Subcutaneous abdominal adipose tissue (tissue), 5 donors: ENCODE data around the gene UQCRH.
A peak's percentile ranks its signal among the peaks of the same experiment; 100 is the strongest.

Experiments used
- H3K27ac ChIP-seq: one replicate; pipeline ENCODE4 v1.7.0; 2013; ENCODE audit warnings: low read depth, mild to moderate bottlenecking, inconsistent platforms, low read length, moderate library complexity
- H3K27me3 ChIP-seq, 5 donors: one replicate each; pipeline ENCODE4 v1.7.0; 2013; ENCODE audit warnings: low read length in 5 of 5, inconsistent platforms in 1 of 5; ENCODE audit not compliant: control insufficient read depth in 5 of 5, insufficient read depth in 4 of 5
- H3K36me3 ChIP-seq, 5 donors: one replicate each; pipeline ENCODE4 v1.7.0; 2013; ENCODE audit warnings: low read length in 5 of 5; ENCODE audit not compliant: control insufficient read depth in 5 of 5, insufficient read depth in 5 of 5
- H3K4me1 ChIP-seq, 5 donors: one replicate each; pipeline ENCODE4 v1.7.0; 2013; ENCODE audit warnings: low read length in 5 of 5, mild to moderate bottlenecking in 3 of 5, moderate library complexity in 1 of 5; ENCODE audit not compliant: control insufficient read depth in 5 of 5, insufficient read depth in 5 of 5
- H3K4me3 ChIP-seq, 5 donors: one replicate each; pipeline ENCODE4 v1.7.0; 2013; ENCODE audit warnings: low read length in 5 of 5, low read depth in 1 of 5
- H3K9ac ChIP-seq, 5 donors: one replicate each; pipeline ENCODE4 v1.7.0; 2013; ENCODE audit warnings: low read length in 5 of 5, mild to moderate bottlenecking in 4 of 5, moderate library complexity in 3 of 5
- H3K9me3 ChIP-seq, 5 donors: one replicate each; pipeline ENCODE4 v1.7.0; 2013; ENCODE audit warnings: low read length in 5 of 5; ENCODE audit not compliant: control insufficient read depth in 5 of 5
- donor health status: healthy.
- donor health status: healthy.
- donor health status: healthy.
- donor health status: healthy.
- donor health status: healthy.

UQCRH gene

DNA sequence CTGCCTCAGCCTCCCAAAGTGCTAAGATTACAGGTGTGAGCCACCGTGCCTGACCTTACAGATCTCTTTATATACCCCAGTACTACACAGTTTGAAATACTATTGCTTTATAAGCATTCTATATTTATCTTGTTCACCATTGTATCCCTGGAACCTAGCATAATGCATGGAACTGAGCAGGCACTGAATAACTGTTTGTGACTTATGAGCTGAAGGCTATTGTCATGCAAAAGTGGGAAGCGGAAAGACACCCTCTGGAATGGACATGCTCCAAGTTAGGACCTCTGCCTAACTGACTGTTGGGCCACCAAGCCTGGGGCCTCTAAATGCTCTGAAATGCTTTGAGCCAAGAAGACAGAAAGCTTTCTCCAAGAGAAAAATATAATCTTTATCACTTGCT is 8.2 kb upstream of the UQCRH start:
- Histone ChIP-seq H3K4me3 (no peak overlapping the region), H3K4me1 (peaks cover 0 to 16% (median 8%) of the 10 kb centered on the region in 5 donors), H3K27me3 (no peaks in the 10 kb centered on the region), H3K27ac (no peak overlapping the region), H3K9ac (no peak overlapping the region), H3K36me3 (peaks cover 21 to 58% (median 35%) of the 10 kb centered on the region in 5 donors), H3K9me3 (no peaks in the 10 kb centered on the region)

DNA sequence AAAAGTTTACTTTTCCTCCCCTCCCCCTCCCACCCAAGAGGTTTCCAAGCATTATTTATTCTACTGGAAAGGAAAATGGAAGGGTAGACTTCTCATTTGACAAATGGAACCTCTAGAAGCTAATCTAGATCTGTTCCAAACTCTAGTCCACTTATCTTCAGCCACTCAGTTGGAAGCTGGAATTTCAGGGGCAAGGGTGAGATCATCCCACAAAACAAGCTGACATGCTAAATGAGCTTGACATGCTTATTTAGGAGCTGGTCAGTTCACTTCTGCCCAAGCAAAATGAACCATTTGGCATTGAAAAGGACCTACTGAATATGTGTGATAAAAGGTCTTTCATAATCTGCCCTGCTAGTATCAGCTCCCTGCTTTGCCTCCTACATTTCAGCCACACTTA is 5.1 kb upstream of the UQCRH start:
- Histone ChIP-seq H3K4me1 (peaks cover 4 to 33% (median 27%) of the 10 kb centered on the region in 5 donors), H3K27ac (peak overlapping the region; percentile 7), H3K27me3 (no peaks in the 10 kb centered on the region), H3K36me3 (peaks cover 16 to 45% (median 31%) of the 10 kb centered on the region in 5 donors), H3K9me3 (no peaks in the 10 kb centered on the region), H3K9ac (peak overlapping the region in 2 of 5 donors; percentile 0 to 16), H3K4me3 (no peak overlapping the region)

DNA sequence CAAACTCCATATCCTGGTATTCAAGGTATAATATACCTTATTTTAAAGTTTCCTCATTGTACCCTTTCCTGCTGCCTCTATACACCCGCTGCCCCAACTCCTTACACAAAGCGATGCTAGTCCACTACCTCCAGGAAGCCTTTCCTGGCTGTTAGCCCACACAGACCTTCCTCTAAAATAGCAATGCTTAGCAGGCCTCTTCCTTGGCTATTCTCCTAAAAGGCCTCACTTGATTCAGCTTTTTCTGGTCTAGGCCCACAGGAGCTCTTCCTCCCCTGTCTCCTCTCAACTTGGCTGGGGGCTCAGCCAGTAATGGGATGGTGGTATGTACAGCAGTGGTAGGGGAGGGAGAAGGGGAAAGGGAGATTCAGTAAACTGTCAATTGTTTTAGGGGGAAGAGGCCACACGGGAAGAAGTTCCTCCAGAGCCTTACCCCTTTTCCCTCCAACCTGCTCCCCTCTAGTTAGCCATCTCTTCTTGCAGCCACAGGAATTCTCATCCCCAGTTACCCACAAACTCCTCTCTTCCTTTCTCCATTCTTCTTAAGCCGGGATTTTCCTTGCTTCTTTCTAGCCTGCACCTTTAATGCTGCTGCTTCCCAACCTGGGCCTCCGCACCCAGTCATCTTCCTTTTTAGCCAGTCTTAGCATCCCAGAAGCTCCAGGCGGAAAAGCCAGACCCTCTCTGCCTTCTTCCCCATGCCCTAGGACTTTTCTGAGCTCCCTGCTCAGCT is 2.7 kb upstream of the UQCRH start:
- peak overlapping the region; percentile 79 to 94 (median 85) for H3K4me3 ChIP-seq
- H3K27ac ChIP-seq, result peak overlapping the region; percentile 98
- H3K36me3 ChIP-seq, result peaks cover 16 to 21% (median 19%) of the 10 kb centered on the region in 5 donors
- peak overlapping the region; percentile 98 to 100 (median 100) for H3K9ac ChIP-seq
- no peaks in the 10 kb centered on the region for H3K9me3 ChIP-seq
- no peaks in the 10 kb centered on the region for H3K27me3 ChIP-seq
- peaks cover 6 to 50% (median 41%) of the 10 kb centered on the region in 5 donors for H3K4me1 ChIP-seq

DNA sequence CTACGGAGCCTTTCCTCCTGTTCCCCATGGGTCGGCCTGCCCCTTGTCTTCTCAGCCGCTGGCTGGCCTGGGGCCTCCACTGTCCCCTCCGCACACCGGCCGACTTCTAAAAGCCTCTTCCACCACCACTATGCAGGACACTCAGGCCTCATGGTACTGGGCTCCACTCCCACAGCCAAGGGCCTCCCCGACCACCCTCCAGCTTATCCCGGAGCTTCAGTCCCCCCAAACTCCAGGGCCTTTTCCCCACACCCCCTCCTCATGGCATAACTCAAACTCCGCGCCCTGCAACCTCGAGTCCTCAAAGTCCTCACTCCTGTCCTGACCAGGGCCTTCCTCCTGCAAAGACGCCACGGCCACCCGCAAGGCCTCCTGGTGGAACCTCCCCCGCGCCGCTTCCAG is 2.1 kb upstream of the UQCRH start:
- Histone ChIP-seq H3K4me3 (peak overlapping the region; percentile 79 to 94 (median 85)), H3K36me3 (peaks cover 15 to 17% (median 15%) of the 10 kb centered on the region in 5 donors), H3K9me3 (no peaks in the 10 kb centered on the region), H3K4me1 (peaks cover 6 to 52% (median 46%) of the 10 kb centered on the region in 5 donors), H3K27me3 (no peaks in the 10 kb centered on the region), H3K27ac (peak overlapping the region; percentile 98), H3K9ac (peak overlapping the region; percentile 98 to 100 (median 100))

DNA sequence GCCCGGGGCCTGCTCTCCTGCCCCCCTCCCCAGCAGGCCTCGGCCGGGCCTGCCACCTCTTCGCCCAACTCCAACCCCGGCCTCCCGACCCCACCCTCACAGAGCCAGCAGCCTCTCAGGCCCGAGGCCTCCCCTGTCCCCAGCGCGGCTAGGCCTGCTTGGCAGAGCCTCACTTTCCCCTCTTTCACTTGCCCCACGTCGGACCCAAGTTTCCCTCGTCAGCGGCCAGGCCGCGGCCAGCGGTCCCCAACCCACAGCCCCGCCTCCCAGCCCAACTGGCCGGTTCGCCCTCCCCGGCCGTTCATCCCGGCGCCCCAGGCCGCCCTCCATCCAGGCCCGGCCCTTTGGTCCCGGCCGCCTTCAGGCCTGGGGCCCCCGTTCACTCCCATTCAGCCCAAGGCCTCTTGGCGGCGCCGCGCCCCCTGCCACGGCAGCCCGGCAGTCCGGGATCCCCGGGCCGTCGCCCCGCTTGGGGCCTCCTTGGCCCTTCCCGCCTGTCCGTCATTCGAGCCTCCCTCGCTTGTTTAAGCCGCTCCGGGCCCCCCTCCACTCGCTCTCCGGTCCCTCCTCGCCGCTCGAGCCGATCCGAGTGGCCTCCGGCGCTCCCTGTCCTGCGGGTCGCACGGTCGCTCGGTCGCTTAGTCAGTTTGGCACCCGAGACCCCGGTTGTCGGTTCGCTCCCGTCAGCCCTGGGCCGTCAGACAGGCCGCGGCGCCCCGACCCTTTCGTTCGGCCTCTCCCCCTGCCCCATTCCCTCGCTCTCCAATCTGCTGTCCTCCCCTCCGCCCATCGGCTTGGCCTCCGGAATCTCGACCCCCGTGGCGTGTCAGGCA is 1.5 kb upstream of the UQCRH start:
- Histone ChIP-seq H3K4me3 (peak overlapping the region; percentile 79 to 94 (median 85)), H3K9ac (peak overlapping the region; percentile 98 to 100 (median 100)), H3K27me3 (no peaks in the 10 kb centered on the region), H3K4me1 (peaks cover 6 to 58% (median 50%) of the 10 kb centered on the region in 5 donors), H3K27ac (peak overlapping the region; percentile 98), H3K9me3 (no peaks in the 10 kb centered on the region), H3K36me3 (peaks cover 8 to 11% (median 9%) of the 10 kb centered on the region in 5 donors)

DNA sequence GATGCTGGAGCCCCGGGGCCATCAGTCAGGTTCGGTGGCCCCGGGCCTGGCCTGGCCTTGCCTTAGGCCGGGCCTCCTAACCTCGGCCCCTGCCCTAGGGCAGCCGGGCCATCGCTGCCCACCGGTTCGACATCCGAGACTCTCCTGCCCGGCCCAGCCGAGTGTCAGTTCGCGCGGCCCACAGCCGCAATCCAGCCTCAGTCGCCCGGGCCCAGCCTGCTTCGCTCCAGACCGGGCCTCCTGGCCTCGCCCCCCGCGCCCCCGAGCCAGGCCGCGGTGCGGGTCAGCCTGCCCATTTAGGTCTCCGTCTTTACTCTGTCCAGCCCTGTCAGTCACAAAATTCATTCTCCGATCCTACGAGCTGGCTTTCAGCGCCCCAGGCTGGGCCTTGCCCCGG is 859 bp upstream of the UQCRH start:
- H3K27ac ChIP-seq, result peak overlapping the region; percentile 98
- peaks cover 3 to 5% (median 3%) of the 10 kb centered on the region in 5 donors for H3K36me3 ChIP-seq
- H3K4me3 ChIP-seq, result peak overlapping the region in 4 of 5 donors; percentile 84 to 94 (median 88)
- H3K4me1 ChIP-seq, result peaks cover 6 to 64% (median 54%) of the 10 kb centered on the region in 5 donors
- peak overlapping the region; percentile 92 to 100 (median 100) for H3K9ac ChIP-seq
- no peaks in the 10 kb centered on the region for H3K27me3 ChIP-seq
- no peaks in the 10 kb centered on the region for H3K9me3 ChIP-seq

DNA sequence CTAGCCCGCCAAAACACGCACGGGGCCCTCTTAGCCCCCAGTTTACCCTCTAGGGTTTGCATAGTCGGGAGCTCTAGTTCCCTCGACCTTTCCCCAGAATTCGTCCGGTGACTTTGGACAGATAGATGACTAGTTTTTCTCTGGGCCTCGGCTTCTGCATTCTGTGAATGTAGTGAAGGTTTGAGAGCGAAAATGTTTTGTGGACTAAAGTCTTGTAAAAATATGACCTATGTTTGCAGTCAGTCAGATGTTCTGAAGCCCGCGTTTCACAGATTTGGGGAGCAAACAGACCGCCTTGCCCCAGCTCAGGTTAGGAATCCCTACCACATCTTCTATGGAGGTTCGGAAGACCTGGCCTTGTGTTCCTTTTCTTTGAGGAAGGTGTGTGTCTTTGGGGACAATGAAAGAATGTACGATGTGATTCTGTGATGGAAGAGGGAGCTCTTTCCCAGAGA is 401 bp downstream of the UQCRH start:
- no peaks in the 10 kb centered on the region for H3K9me3 ChIP-seq
- H3K4me3 ChIP-seq, result peak overlapping the region; percentile 84 to 99 (median 92)
- peak overlapping the region; percentile 98 for H3K27ac ChIP-seq
- peak overlapping the region; percentile 98 to 100 (median 100) for H3K9ac ChIP-seq
- no peaks in the 10 kb centered on the region for H3K27me3 ChIP-seq
- H3K36me3 ChIP-seq, result no peaks in the 10 kb centered on the region
- H3K4me1 ChIP-seq, result peaks cover 6 to 64% (median 49%) of the 10 kb centered on the region in 5 donors

DNA sequence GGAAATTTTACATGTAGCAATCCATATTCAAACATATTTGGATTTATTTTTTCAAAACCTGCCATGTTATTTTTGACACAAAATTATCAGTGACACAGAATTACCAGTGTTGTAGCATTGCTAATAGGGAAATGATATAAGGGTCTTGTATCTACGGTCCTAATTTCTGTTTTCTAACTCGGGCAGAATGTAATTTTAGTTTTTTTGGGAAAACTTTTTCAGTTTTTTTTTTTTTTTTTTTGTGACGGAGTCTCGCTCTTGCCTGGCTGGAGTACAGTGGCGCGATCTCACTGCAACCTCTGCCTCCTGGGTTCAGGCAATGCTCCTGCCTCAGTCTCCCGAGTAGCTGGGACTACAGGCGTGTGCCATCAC is 2.6 kb downstream of the UQCRH start:
- H3K27me3 ChIP-seq, result no peaks in the 10 kb centered on the region
- H3K4me1 ChIP-seq, result peaks cover 4 to 66% (median 48%) of the 10 kb centered on the region in 5 donors
- H3K9ac ChIP-seq, result no peak overlapping the region
- no peak overlapping the region for H3K4me3 ChIP-seq
- no peaks in the 10 kb centered on the region for H3K9me3 ChIP-seq
- no peak overlapping the region for H3K27ac ChIP-seq
- H3K36me3 ChIP-seq, result peaks cover 0 to 13% (median 9%) of the 10 kb centered on the region in 5 donors

DNA sequence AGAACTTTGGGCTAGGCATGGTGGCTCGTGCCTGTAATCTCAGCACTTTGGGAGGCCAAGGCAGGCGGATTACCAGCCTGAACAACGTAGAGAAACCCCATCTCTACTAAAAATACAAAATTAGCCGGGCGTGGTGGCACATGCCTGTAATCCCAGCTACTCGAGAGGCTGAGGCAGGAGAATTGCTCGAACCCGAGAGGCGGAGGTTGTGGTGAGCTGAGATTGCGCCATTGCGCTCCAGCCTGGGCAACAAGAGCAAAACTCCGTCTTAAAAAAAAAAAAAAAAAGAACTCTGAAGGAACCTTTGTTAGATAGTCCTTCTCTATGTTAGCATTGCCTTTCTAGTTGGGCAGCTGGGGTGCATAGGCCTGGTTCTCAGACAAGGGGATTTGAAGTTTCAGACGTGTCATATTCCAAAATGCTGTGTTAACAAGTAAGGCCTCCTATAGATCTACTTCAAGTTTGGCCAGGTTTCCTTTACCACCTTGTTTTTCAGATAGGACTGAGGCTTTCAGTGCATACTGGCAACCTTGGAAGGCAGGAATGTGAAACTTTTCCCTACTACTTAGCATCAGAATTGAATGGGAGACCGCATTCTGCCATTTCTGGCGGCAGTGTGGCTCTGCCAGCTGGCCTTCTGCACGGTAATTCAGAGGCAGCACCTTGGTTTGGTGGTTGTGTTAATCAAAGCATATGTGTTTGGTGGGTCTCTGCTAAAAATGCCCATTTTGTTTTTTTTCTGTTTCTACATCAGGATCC is 6.1 kb downstream of the UQCRH start:
- Histone ChIP-seq H3K4me1 (peaks cover 3 to 50% (median 21%) of the 10 kb centered on the region in 5 donors), H3K36me3 (peaks cover 6 to 45% (median 34%) of the 10 kb centered on the region in 5 donors), H3K9ac (peak overlapping the region in 2 of 5 donors; percentile 16 to 29), H3K4me3 (no peak overlapping the region), H3K27me3 (no peaks in the 10 kb centered on the region), H3K27ac (peak overlapping the region; percentile 27), H3K9me3 (no peaks in the 10 kb centered on the region)
